HFF-Myc (cell line): ENCODE measurements around the gene ZNF491.

Experiments
- DNase-seq: peaks from one replicate; pipeline ENCODE4 v3.0.0-alpha.2; 2011; ENCODE audit warnings: low read depth; ENCODE audit errors: extremely low read depth
- H3K4me3 ChIP-seq: replicated peaks from 2 replicates; pipeline ENCODE4 v1.5.1; 2011; ENCODE audit warnings: low read depth, mild to moderate bottlenecking, control low read depth, low read length
- TF ChIP-seq, protein P1 (sequence below): IDR thresholded peaks from 2 replicates; pipeline ENCODE4 v1.5.1; 2012; ENCODE audit warnings: mild to moderate bottlenecking, low read depth, low read length, control low read depth; ENCODE audit errors: missing control alignments

The ZNF491 gene

DNA sequence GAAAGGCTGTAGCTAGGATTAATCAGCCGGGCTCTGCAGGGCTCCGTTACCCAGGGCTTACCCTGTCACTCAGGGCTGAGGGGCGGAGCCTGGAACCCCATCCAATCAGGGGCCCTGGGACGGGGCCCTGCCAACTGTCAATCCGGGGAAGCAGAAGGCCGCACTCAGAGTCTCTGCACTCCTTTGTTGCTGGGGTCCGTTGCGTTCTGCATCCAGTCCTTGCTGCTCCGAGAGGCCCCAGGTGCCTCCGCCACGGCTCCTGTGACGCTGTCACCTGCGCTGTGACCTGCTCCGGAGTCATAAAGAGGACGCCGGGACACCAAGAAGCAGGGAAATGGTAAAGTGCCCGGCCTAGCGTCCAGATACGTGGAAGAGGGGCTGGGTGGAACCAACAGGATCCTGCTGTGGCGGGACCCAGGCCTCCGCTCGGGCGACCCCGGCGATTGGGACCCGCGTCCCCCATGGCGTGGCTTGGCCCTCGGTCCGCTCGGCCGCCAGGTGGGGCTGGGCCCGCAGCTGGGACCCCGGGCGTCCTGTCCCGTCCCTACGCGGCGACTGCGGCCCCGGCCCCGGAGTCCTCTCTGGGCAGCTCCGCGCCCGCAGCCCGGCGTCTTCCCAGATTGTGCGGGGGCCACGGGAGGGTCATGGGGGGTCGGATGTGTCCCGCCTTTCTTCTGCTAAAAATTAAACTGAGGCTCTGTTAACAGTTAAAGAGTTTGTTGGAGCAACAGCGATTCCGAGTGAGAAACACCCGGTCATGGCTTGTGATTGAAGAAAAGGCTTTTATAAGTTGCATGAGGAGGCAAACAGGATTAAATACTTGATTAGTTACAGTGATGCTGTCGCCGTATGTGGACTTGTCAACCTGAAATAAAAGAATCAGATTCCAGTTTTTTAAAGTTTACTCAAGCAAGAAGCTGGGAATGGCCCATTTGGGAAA lies at the start of gene ZNF491:
TSS of gene ZNF491 (plus strand) at position 133 of the 940 bp plus-strand sequence. CDS start 7,431 bp downstream, outside the sequence.
- peak; percentile 42 for DNase-seq
- TF ChIP-seq, protein P1, sequence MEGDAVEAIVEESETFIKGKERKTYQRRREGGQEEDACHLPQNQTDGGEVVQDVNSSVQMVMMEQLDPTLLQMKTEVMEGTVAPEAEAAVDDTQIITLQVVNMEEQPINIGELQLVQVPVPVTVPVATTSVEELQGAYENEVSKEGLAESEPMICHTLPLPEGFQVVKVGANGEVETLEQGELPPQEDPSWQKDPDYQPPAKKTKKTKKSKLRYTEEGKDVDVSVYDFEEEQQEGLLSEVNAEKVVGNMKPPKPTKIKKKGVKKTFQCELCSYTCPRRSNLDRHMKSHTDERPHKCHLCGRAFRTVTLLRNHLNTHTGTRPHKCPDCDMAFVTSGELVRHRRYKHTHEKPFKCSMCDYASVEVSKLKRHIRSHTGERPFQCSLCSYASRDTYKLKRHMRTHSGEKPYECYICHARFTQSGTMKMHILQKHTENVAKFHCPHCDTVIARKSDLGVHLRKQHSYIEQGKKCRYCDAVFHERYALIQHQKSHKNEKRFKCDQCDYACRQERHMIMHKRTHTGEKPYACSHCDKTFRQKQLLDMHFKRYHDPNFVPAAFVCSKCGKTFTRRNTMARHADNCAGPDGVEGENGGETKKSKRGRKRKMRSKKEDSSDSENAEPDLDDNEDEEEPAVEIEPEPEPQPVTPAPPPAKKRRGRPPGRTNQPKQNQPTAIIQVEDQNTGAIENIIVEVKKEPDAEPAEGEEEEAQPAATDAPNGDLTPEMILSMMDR = no peak
- H3K4me3 ChIP-seq = peak within 1 kb of the TSS; percentile 47

- DNase-seq = no peak
- TF ChIP-seq, protein P1 = no peak
- no peak overlapping the region for H3K4me3 ChIP-seq
Measured at GRCh38 chr19:11749751-11750150, 48.6 kb upstream of the ZNF491 start.

GRCh38 chr19:11752244-11752736 lies 46.0 kb upstream of the ZNF491 start:
- no peak for DNase-seq
- no peak overlapping the region for H3K4me3 ChIP-seq
- TF ChIP-seq, protein P1 = no peak

DNA sequence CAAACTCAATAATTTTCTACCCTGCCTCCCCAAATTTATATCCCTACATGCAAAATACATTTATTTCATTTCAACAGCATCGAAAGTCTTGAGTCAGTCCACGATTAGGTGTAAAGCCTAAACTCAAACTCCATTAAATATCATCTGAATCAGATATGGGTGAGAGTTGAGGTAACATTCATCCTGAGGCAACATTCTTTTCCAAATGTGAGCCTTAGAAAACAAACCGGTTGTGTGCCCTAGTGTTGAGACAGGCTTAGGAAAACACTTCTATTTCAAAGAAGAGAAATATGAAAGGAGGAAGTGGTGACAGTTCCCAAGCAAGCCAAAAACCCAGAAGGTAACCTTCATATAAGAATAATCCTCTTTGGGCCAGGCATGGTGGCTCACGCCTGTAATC lies 43.7 kb upstream of the ZNF491 start:
- no peak overlapping the region for H3K4me3 ChIP-seq
- TF ChIP-seq, protein P1 = no peak
- no peak for DNase-seq

GRCh38 chr19:11756965-11757364 lies 41.4 kb upstream of the ZNF491 start:
- H3K4me3 ChIP-seq = no peak overlapping the region
- DNase-seq = no peak
- TF ChIP-seq, protein P1 = no peak

- no peak for DNase-seq
- TF ChIP-seq, protein P1 = no peak
- H3K4me3 ChIP-seq = no peak overlapping the region
Measured at GRCh38 chr19:11759805-11760204, 38.5 kb upstream of the ZNF491 start.
